Raji (cell line): Measurements from ENCODE around the gene PCSK9.

Experiments
- POLR2A ChIP-seq: IDR thresholded peaks from 2 replicates; pipeline ENCODE4 v1.6.1; 2011; ENCODE audit warnings: low read depth, low read length, control low read depth; ENCODE audit not compliant: insufficient read depth

Gene PCSK9

GRCh38 chr1:55034476-55035133 is 4.7 kb upstream of the PCSK9 start:
- no peak for TF ChIP-seq POLR2A

DNA sequence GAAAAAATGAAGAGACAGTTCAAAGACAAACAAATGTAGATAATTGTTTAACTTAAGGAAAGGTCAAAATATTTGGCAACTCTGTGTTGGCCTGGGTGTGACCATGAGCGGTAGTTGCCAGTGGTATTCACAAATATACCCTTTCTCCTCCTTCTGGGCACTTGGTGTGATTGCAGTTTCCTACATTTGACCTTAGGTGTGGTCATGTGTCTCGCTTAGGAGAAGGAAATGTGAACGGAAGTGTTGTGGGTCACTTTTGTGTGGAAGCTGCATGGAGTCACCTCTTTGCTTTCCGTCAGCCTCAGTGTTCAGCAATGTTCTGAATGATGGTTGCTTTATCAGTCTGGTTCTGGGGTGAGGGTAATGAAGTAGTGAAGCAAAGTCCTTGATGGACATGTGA is 3.4 kb upstream of the PCSK9 start:
- no peak for TF ChIP-seq POLR2A

DNA sequence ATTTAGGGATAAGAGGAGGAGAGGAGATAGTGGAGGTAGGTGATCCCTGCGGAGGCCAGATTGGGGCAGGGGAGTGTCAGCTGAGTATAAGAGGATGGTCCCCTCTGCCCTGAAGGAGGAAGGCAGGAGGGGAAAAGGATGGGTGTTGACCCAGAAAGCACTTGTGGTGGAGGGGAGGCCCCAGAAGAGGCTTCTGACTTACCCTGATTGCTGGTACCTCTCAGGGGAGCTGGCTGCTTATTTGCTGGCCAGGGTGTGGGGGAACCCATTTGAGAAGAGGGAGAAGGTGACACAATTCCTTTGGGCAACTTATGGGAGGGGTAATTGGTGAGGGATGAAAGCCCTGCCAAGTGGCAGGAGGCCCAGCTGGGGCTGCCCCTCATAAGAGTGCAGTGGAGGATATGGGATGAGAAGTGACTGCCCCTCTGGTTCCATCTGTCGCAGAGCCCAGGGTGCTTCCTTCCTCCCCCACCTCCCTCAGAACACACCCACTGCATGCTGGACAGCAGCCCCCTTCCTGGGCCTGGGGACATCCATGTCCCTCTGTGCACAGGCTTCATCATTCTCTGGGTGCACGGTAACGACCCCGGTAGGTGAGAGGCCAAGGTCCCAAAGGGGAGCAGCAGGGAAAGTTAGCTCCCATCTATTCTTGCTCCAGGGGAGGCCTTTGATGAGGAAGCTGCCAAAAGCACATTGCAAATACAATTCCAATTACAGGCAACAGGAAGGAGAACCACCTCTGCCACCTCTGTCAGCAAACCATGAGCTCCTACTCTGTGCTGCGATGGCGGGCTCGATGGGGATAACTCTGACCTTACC is 1.4 kb upstream of the PCSK9 start:
- no peak for TF ChIP-seq POLR2A

- no peak for TF ChIP-seq POLR2A
These were observed 853 bp upstream of the PCSK9 start for GRCh38 chr1:55038552-55038838.

DNA sequence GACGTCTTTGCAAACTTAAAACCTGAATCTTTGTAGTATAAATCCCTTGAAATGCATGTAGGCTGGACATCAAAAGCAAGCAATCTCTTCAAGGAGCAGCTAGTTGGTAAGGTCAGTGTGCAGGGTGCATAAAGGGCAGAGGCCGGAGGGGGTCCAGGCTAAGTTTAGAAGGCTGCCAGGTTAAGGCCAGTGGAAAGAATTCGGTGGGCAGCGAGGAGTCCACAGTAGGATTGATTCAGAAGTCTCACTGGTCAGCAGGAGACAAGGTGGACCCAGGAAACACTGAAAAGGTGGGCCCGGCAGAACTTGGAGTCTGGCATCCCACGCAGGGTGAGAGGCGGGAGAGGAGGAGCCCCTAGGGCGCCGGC is 390 bp upstream of the PCSK9 start:
- no peak for TF ChIP-seq POLR2A

- no peak for TF ChIP-seq POLR2A
These were observed 960 bp downstream of the PCSK9 start for GRCh38 chr1:55040083-55040932.

GRCh38 chr1:55040933-55041494 is 1.7 kb downstream of the PCSK9 start:
- TF ChIP-seq POLR2A: no peak

DNA sequence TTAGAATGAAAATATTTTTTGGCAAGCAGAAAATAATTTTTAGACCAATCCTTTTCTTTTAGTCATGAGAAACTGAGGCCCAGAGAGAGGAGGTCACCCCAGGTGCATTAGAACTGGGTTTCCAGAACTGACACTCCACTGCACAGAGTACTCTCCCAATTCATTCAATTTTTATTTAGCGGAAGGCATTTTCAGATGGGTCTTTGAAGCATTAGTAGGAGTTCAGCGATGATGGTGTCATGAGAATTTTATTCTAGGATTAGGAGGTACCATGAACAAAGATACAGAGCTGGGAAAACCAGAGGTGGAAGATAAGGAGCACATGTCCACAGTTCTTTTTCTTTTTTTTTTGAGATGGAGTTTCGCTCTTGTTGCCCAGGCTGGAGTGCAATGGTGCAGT is 2.3 kb downstream of the PCSK9 start:
- TF ChIP-seq POLR2A: no peak

- TF ChIP-seq POLR2A: no peak
These were observed 3.7 kb downstream of the PCSK9 start for GRCh38 chr1:55043011-55043410.

DNA sequence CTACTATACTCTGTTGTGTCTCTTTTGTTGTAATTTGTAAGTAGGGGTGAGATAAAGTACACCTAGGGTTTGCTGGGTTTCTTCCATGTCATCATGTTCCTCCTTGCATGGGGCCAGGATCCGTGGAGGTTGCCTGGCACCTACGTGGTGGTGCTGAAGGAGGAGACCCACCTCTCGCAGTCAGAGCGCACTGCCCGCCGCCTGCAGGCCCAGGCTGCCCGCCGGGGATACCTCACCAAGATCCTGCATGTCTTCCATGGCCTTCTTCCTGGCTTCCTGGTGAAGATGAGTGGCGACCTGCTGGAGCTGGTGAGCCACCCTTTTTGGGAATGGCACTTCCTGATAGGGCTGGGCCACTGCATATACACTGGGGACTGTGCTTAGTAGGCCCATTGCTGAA is 4.4 kb downstream of the PCSK9 start:
- no peak for TF ChIP-seq POLR2A

DNA sequence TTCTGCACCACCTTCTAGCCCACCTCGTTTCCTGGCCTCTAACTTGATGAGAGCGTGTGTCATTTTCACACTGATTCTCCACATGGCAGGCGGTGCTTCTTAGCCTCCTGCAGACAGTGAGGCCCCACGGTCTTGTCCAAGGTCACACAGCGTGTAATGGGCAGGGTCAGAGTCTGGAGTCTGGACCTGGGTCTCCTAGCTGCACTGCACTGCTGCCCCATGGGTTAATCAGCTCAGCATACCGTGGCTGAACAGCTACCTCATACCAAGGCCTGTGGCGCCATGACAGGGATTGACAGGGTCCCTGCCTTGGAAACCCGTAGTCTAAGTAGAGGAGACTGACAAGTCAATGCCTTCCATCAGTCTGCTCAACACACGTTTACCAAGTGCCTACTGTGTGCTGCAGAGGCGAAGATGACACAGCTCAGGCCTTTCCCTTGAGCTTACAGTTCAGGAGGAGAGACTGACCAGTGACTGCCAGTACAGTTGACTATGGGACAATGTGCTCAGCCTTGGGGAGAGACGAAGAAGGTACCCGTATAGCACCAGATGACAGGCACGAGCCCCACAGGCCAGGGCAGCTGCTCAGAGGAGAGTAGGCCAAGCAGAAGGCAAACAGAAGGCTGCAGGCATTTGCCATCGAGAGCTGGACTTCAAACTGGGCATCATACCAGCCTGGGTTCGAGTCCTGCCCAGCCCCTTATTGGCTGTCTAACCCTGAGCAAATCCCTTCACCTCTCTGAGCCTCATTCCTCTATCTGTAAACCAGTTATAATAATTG is 5.5 kb downstream of the PCSK9 start:
- no peak for TF ChIP-seq POLR2A

GRCh38 chr1:55045430-55045829 is 6.1 kb downstream of the PCSK9 start:
- no peak for TF ChIP-seq POLR2A

DNA sequence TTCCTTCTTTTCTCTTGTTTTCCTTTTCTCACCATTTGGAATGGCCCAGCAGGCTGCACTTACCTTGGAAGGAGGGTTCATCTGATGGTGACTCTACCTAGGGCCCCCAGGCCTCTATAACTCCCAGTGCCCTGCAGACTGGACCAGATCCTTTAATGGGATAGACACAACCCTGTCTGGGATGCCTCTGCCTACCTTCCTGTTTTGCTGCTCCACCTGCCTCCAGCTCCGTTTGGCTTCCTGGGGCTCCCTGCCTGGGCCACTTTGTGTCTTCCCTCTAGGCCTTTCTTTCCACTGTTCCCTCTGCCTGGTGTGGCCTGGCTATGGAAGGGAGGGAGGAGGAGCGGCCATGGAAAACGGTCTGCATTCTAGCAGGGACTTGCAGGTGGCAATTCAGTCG is 7.5 kb downstream of the PCSK9 start:
- TF ChIP-seq POLR2A: no peak

- no peak for TF ChIP-seq POLR2A
These were observed 8.3 kb downstream of the PCSK9 start for GRCh38 chr1:55047611-55048010.
